Prostate gland (tissue), 2 donors: ENCODE data around the gene SLC34A3.

Source experiments
- POLR2A ChIP-seq: fragments of 450-650 bp; IDR thresholded peaks from one replicate; pipeline ENCODE4 v1.6.1; 2016; ENCODE audit warnings: antibody characterized with exemption, mild to moderate bottlenecking
- POLR2AphosphoS5 ChIP-seq: sonication (generic); formaldehyde crosslinking; IDR thresholded peaks from one replicate; pipeline ENCODE4 v1.6.1; 2017; ENCODE audit warnings: antibody characterized with exemption
- TF ChIP-seq, protein P1 (sequence below), 4 experiments: fragments of 200-600 bp in 2 of 4; fragments of 450-650 bp in 2 of 4; sonication (generic) in 2 of 4; IDR thresholded peaks; 1 replicate in 3 of 4; 2 replicates in 1 of 4; pipeline ENCODE4 v1.5.1; 2016 to 2019; ENCODE audit warnings: antibody characterized with exemption in 4 of 4, mild to moderate bottlenecking in 2 of 4, moderate library complexity in 2 of 4

DNA sequence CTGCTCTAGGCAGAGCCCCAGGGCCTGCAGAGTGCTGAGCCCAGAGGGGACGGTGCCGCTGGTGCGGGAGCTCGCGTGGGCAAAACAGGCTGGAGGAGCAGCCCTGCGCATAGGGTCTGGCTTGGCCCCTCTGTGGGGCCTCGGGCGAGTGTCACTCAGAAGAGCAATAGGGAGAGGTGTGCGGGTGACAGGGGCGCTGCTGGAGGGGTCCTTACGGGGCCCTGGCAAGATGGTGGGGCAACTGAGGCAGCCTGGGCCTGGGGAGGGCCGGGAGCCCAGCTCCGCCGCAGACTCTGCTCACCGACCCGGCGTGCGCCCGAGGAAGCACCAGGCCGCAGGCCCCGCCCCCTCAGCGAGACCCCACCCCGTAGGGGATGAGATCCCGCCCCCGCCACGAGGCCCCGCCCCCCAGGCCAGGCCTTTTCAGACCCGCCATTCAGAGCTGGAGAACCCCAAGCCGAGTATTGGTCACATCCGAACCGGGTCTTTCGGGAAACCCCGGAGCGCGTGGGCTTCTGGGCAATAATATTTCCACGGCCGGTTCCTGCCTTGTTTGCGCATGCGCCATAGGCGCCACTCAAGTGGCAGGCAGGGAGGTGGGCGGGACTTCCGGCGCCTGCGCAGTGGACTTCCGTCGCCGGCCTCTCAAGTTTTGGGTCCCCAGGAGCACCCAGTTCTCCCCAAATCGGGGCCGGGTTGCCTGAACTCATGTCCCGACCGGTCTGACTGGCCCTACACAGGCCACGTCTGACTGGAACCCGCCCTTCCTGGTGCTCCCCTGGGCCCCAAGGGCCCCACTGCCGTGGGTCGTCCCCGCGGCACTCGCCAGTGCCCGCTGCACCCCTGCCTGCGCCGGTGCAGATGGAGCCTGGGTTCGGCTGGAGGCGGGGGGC, 7.4 kb upstream of the SLC34A3 start:
- TF ChIP-seq, protein P1, sequence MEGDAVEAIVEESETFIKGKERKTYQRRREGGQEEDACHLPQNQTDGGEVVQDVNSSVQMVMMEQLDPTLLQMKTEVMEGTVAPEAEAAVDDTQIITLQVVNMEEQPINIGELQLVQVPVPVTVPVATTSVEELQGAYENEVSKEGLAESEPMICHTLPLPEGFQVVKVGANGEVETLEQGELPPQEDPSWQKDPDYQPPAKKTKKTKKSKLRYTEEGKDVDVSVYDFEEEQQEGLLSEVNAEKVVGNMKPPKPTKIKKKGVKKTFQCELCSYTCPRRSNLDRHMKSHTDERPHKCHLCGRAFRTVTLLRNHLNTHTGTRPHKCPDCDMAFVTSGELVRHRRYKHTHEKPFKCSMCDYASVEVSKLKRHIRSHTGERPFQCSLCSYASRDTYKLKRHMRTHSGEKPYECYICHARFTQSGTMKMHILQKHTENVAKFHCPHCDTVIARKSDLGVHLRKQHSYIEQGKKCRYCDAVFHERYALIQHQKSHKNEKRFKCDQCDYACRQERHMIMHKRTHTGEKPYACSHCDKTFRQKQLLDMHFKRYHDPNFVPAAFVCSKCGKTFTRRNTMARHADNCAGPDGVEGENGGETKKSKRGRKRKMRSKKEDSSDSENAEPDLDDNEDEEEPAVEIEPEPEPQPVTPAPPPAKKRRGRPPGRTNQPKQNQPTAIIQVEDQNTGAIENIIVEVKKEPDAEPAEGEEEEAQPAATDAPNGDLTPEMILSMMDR (IDR thresholded peaks at IDR 0.05) = peak in 1 of 4 experiments; percentile 11
- TF ChIP-seq POLR2A (peak; percentile 34), POLR2AphosphoS5 (peak; percentile 98)
